ENCODE measurements around the gene PI4KB.

Gene PI4KB

DNA sequence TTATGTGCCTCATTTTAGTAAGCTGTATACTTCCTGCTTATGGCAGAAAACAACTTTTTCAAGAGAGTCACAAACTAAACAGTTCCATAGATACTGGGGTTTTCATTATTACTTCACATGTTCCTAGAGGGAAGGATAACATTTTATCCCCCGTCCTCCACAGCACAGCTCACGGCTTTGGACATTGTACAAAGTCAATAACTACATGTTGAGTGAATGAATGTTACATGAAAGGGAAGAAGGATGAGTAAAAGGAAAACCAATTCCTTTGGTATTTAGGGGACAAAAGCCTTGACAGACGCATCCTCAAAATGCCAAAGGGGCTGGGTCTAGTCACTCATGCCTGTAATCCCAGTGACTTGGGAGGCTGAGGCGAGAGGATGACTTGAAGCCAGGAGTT lies 14.8 kb downstream of the PI4KB start:
- Mint-ChIP-seq H3K36me3 (ENCODE audit: insufficient read depth) (peaks cover 25% of the 10 kb centered on the region), H3K27ac (peak overlapping the region; percentile 91 to 95), H3K4me3 (no peak overlapping the region), H3K9me3 (no peaks in the 10 kb centered on the region), H3K4me1 (ENCODE audit: low read depth in 2 of 2) (peaks cover 33 to 38% of the 10 kb centered on the region in 2 donors), H3K27me3 (no peaks in the 10 kb centered on the region)
- DNase-seq: no peak
- ATAC-seq (replicated peaks): no peak

DNA sequence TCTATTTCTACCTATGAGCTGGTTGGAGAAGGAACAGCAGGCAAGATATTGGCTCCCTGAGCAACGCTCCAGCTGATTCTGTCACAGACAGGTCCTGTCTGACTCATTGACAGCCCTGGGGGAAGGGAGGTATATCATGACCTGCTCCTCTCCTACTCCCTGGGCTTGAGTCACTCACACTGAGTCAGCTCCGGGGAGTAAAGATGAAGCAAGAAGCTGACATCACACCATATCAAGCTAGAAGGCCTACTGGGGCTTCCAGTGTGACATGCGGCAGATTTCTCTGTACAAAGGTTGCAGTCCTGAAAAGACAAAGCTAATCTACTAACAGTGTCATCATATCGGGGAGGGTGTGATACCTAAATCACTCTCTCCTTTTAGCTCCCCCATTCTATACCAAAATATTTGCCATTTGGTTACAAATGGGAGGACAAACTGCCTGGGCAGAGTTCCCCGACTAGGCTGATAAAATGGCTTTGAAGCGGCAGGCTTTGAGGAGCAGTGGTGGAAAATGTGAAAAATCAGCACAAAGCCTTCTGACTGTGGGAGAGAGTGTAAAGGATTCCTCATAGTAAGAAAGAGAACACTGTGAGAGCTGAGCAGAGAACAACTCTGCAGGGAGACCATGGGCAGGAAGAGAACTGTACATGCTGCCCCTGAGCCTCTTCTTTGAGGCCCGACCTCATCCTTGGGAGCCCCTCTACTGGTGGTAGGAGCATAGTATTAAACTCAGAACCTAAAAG lies 15.5 kb downstream of the PI4KB start:
- ATAC-seq (replicated peaks): peak; percentile 97
- Mint-ChIP-seq H3K9me3 (no peaks in the 10 kb centered on the region), H3K27ac (peak overlapping the region; percentile 91 to 95), H3K4me1 (ENCODE audit: low read depth in 2 of 2) (peaks cover 33 to 38% of the 10 kb centered on the region in 2 donors), H3K4me3 (peak overlapping the region in 1 of 2 donors; percentile 33), H3K27me3 (no peaks in the 10 kb centered on the region), H3K36me3 (ENCODE audit: insufficient read depth) (peaks cover 26% of the 10 kb centered on the region)
- DNase-seq: peak; percentile 24 to 27 (median 26)

DNA sequence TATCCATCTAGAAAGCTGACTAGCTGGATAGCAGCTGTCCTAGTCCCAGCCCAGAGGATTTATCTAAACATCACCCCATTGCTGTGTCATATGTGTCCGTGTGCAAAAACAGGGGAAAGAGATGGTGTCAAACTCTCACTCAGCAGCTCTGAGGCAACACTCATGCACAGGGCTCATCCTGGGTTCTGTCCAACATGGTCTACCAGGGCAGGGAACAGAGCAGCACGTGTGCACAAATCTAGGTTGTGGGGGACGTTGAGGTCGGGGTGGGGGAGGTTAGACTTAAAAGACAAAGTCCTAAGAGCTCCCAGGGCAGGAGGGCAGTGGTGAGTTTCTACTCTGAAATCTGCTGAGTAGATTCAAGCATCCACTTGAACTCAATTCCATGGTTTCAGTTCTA lies 16.2 kb downstream of the PI4KB start:
- H3K4me1 Mint-ChIP-seq (ENCODE audit: low read depth in 2 of 2): peaks cover 33 to 38% of the 10 kb centered on the region in 2 donors
- peaks cover 31% of the 10 kb centered on the region for H3K36me3 Mint-ChIP-seq (ENCODE audit: insufficient read depth)
- no peak overlapping the region for H3K4me3 Mint-ChIP-seq
- DNase-seq (no peak), ATAC-seq (replicated peaks) (no peak)
- H3K27ac Mint-ChIP-seq: peak overlapping the region; percentile 91 to 95
- H3K27me3 Mint-ChIP-seq: no peaks in the 10 kb centered on the region
- no peaks in the 10 kb centered on the region for H3K9me3 Mint-ChIP-seq

DNA sequence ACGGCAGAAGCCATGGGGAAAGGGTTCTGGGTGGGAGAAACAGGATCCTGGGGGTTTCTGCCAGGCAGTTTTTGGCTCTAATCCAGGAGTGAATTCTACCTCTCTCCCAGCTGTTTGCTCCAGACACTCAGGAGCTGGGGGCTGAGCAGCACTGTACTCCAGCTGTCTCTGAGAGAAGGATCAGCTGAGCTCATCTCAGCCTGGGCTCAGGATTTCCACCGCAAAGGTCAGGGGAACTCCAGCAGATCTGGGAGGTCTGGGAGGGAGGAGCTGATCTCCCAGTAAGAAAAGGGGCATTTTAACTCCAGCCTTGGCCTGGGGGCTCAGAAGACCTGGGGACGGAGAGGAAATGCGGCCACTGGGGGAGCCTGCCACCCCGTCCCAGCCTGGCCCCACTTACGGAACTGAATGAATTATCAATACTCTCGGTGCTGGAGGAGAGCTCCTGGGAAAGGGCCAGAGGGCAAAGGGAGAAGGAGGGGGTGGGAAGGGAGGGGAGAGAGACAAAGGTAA lies 17.3 kb downstream of the PI4KB start:
- Mint-ChIP-seq H3K4me1 (ENCODE audit: low read depth in 2 of 2) (peaks cover 28 to 38% of the 10 kb centered on the region in 2 donors), H3K27me3 (no peaks in the 10 kb centered on the region), H3K4me3 (no peak overlapping the region), H3K36me3 (ENCODE audit: insufficient read depth) (peaks cover 31% of the 10 kb centered on the region), H3K9me3 (no peaks in the 10 kb centered on the region), H3K27ac (peak overlapping the region; percentile 41 to 88)
- DNase-seq: no peak
- no peak for ATAC-seq (replicated peaks)

GRCh38 chr1:151294742-151295462 lies 32.3 kb downstream of the PI4KB start:
- ATAC-seq (replicated peaks) (no peak), DNase-seq (no peak)
- Mint-ChIP-seq H3K27ac (peak overlapping the region in 1 of 2 donors; percentile 85), H3K4me1 (ENCODE audit: low read depth in 2 of 2) (peaks cover 0 to 5% of the 10 kb centered on the region in 2 donors), H3K9me3 (no peaks in the 10 kb centered on the region), H3K36me3 (ENCODE audit: insufficient read depth) (peaks cover 64% of the 10 kb centered on the region), H3K27me3 (no peaks in the 10 kb centered on the region), H3K4me3 (no peak overlapping the region)

DNA sequence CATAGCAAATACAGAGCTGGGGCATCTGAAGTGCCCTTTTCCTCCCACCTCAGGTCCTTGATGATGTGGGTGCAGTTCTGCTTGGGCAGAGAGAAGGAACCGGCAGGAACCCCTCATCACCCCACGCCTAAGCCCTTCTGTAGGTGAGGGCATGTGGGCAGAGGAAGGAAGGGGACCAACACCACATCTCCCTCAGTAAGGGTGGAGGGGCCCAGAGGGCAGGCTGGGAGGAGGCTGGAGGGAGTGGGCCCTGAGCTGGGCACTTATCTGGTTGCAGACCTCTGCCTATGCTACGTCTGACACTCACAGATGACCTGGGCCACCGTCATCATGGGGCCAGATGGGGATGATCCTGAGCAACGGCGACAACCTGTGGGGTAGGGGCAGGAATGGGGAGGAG lies 34.1 kb downstream of the PI4KB start:
- no peak for ATAC-seq (replicated peaks)
- Mint-ChIP-seq H3K4me3 (no peak overlapping the region), H3K27ac (peak overlapping the region; percentile 85 to 87), H3K9me3 (no peaks in the 10 kb centered on the region), H3K36me3 (ENCODE audit: insufficient read depth) (peaks cover 59% of the 10 kb centered on the region), H3K27me3 (no peaks in the 10 kb centered on the region), H3K4me1 (ENCODE audit: low read depth in 2 of 2) (peaks cover 8 to 19% of the 10 kb centered on the region in 2 donors)
- no peak for DNase-seq

DNA sequence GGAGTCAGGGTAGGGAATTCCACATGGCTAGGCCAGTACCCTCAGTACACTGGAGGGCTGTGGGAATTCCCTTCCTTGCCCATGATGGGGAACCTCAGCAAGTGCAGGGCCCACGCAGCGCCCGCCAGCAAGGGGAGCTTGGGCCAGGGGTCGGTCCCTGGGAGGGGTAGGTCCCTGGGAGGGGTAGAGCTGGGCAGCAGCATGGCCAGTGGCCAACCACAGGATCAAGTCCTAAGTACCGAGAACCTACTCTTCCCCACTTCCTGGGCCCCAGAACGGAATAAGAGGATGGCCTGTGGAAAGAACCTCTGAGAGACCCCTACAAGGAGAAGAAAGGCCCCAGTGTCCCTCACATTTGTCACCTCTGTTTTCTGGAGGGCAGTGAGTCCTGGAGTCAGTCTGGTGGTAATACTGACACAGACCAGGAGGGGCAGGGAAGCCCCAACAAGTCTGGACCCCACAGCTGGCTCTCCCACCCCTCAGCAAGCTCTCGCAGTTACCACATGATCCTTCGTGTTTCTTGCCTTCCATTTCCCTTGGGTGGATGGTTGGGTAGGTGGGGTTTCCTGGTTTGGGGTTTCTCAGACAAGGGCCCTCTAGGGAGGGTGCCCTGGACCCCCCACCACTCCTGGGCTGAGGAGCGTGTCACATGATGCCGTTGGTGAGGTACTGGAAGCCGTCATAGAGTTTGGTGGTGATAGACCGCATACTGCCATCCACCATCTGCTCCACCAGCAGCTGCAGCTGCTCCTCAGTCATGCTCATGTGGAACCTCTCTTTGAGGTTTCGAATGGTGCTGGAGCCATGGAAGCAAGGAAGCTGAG lies 34.8 kb downstream of the PI4KB start:
- H3K27ac Mint-ChIP-seq: peak overlapping the region; percentile 85 to 87
- ATAC-seq (replicated peaks) (peak; percentile 70), DNase-seq (no peak)
- H3K9me3 Mint-ChIP-seq: no peaks in the 10 kb centered on the region
- H3K4me3 Mint-ChIP-seq: no peak overlapping the region
- peaks cover 53% of the 10 kb centered on the region for H3K36me3 Mint-ChIP-seq (ENCODE audit: insufficient read depth)
- no peaks in the 10 kb centered on the region for H3K27me3 Mint-ChIP-seq
- H3K4me1 Mint-ChIP-seq (ENCODE audit: low read depth in 2 of 2): peaks cover 8 to 19% of the 10 kb centered on the region in 2 donors

GRCh38 chr1:151290709-151291303 lies 36.4 kb downstream of the PI4KB start:
- Mint-ChIP-seq H3K36me3 (ENCODE audit: insufficient read depth) (peaks cover 42% of the 10 kb centered on the region), H3K27ac (peak overlapping the region in 1 of 2 donors; percentile 84)
- ATAC-seq (replicated peaks): peak; percentile 20

DNA sequence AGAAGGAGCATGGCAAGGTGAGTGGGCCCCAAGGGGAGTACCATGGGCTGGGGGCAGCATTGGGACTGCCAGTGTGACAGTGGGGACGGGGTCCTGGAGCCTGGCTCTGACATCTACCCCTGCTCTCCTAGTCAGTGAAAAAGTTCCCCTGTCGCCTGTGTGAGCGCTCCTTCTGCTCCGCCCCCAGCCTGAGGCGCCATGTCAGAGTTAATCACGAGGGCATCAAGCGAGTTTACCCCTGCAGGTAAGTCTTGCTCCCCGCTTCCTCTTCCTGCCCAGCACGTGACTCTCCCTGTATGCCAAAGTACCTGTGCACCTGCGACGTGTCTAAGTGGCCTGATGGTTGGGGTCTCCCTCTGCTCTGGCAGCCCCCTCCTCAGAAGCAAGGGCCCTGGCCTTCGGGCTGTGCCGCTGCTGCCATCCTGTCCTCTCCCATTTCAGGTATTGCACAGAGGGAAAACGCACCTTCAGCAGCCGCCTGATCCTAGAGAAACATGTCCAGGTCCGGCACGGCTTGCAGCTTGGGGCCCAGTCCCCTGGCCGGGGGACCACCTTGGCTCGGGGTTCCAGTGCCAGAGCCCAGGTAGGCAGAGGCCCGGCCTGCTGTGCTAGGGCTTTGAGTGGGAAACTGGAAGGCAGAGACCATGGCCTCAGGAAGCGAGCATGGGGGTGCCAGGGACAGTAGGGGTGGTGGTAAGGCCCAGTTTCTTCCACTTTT lies 37.1 kb downstream of the PI4KB start:
- Mint-ChIP-seq H3K4me1 (ENCODE audit: low read depth in 2 of 2) (peaks cover 17 to 21% of the 10 kb centered on the region in 2 donors), H3K27ac (peak overlapping the region; percentile 38 to 84), H3K36me3 (ENCODE audit: insufficient read depth) (peaks cover 43% of the 10 kb centered on the region), H3K4me3 (peak overlapping the region in 1 of 2 donors; percentile 21), H3K27me3 (no peaks in the 10 kb centered on the region), H3K9me3 (no peaks in the 10 kb centered on the region)
- ATAC-seq (replicated peaks) (no peak), DNase-seq (no peak)

More at GRCh38 chr1:151290709-151291303, 36.4 kb downstream of the PI4KB start:
- H3K9me3 Mint-ChIP-seq: no peaks in the 10 kb centered on the region
- DNase-seq: no peak
- no peaks in the 10 kb centered on the region for H3K27me3 Mint-ChIP-seq
- H3K4me1 Mint-ChIP-seq (ENCODE audit: low read depth in 2 of 2): peaks cover 17 to 21% of the 10 kb centered on the region in 2 donors
- peak overlapping the region in 1 of 2 donors; percentile 21 for H3K4me3 Mint-ChIP-seq

- DNase-seq (no peak), ATAC-seq (replicated peaks) (no peak)
- no peaks in the 10 kb centered on the region for H3K27me3 Mint-ChIP-seq
- H3K36me3 Mint-ChIP-seq (ENCODE audit: insufficient read depth): peaks cover 43% of the 10 kb centered on the region
- peaks cover 23 to 24% of the 10 kb centered on the region in 2 donors for H3K4me1 Mint-ChIP-seq (ENCODE audit: low read depth in 2 of 2)
- H3K4me3 Mint-ChIP-seq: no peak overlapping the region
- H3K9me3 Mint-ChIP-seq: no peaks in the 10 kb centered on the region
- H3K27ac Mint-ChIP-seq: peak overlapping the region; percentile 38 to 84
These were observed 37.9 kb downstream of the PI4KB start for GRCh38 chr1:151289080-151289935.

DNA sequence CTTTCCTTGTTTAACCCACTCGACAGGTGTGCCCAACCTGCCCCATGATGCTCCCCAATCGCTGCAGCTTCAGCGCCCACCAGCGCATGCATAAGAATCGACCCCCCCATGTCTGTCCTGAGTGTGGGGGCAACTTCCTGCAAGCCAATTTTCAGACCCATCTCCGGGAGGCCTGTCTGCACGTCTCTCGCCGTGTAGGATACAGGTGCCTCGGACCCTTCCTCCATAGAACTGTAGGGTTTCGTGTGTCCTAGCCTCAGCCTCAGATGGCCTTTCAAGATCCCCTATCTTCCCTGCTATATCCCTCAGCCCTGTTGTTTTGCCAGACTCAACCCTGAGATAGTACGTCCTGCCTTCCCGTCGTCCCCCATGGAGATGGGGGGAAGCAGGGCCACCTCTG lies 38.7 kb downstream of the PI4KB start:
- Mint-ChIP-seq H3K27ac (peak overlapping the region in 1 of 2 donors; percentile 84), H3K4me1 (ENCODE audit: low read depth in 2 of 2) (peaks cover 31 to 32% of the 10 kb centered on the region in 2 donors), H3K9me3 (no peaks in the 10 kb centered on the region), H3K4me3 (no peak overlapping the region), H3K36me3 (ENCODE audit: insufficient read depth) (peaks cover 41% of the 10 kb centered on the region), H3K27me3 (no peaks in the 10 kb centered on the region)
- DNase-seq (no peak), ATAC-seq (replicated peaks) (no peak)
